ENCODE results near the gene KLK6. TPM values are rescaled to one million over a fixed set of nuclear protein-coding genes. Genes with fewer than 3 reads are reported as not detected.

Gene KLK6
- total and polyA plus RNA-seq, 2 of the 13 experiments (the other 11 are each of a cell fraction or from before 2014, with no cell fraction given) = 0.15 to 1.8 TPM

DNA sequence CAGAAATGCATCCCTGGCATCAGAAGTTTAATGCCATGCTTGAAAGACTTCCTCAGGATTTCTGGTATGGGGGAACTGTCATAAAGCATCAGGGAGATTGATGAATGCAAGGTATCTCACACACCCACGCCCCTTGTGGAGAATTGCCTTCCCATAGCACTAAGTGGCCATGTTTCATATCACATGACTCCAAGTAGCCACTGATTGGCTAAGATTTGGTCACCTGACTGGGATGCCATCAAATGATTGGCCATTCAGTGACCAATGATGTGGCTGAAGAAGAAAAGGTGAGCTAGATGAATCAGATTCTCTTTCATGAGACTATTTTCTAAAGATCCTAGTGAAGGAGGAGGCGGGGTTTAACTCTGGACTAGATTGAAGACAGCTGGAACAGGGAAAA is 24.7 kb upstream of the KLK6 start (continued):
- no peak for TF ChIP-seq CBX5 (CRISPR knock-in tag; IDR thresholded peaks at IDR 0.05; ENCODE audit: borderline replicate concordance)
- TF ChIP-seq ZXDC (CRISPR knock-in tag; IDR thresholded peaks at IDR 0.05) = no peak
- no peak for TF ChIP-seq NCOA1 (CRISPR knock-in tag; IDR thresholded peaks at IDR 0.05)
- TF ChIP-seq SOX6 (IDR thresholded peaks at IDR 0.05) = no peak
- no peak for TF ChIP-seq SOX6 (CRISPR knock-in tag; IDR thresholded peaks at IDR 0.05)
- TF ChIP-seq ZNF83 (CRISPR knock-in tag; IDR thresholded peaks at IDR 0.05; ENCODE audit: borderline replicate concordance) = no peak
- no peak for TF ChIP-seq MAZ (IDR thresholded peaks at IDR 0.05; ENCODE audit: borderline replicate concordance, low read depth, low read length)
- no peak for TF ChIP-seq MAZ (CRISPR knock-in tag; IDR thresholded peaks at IDR 0.05; ENCODE audit: low read depth)

DNA sequence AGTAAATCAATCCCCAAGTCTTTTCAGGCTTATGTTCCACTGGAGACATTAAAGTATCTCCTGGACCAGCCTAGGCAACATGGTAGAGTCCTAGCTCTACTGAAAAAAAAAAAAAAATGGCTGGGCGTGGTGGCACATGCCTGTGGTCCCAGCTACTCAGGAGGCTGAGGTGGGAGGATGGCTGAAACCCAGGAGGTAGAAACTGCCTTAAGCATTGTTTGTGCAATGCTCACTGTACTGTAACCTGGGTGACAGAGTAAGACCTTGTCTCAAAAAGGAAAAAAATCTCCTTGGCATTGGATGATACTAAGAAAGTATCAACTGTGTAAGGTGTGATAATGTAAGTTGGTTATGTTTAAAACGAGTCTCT is 23.3 kb upstream of the KLK6 start:
- ATAC-seq = no peak
- no peak overlapping the region for H3K4me3 ChIP-seq (replicated peaks in 1 of 3; ENCODE audit: insufficient read depth in 1 of 3, low read depth in 2 of 3, low read length in 3 of 3)
- no peak for DNase-seq (ENCODE audit: low spot score)
- no peaks in the 10 kb centered on the region for H3K4me1 ChIP-seq (ENCODE audit: insufficient read depth, low read length)
- H3K4me2 ChIP-seq (ENCODE audit: low read depth, low read length) = no peak overlapping the region
- in situ Hi-C loops (cut with HindIII; ENCODE audit: extremely low pct_ligation_motif_present, low pct_unique_long_range_greater_than_20kb) (no loop called here), intact Hi-C loops (cut with micrococcal nuclease; ENCODE audit: unreplicated experiment) (no loop called here)
- no peaks in the 10 kb centered on the region for H3K9me3 ChIP-seq (ENCODE audit: low read length)
- no peaks in the 10 kb centered on the region for H3K36me3 ChIP-seq (replicated peaks in 1 of 2; ENCODE audit: control insufficient read depth in 1 of 2, insufficient read depth in 2 of 2, low read length in 2 of 2)
- no peak overlapping the region for H3K9ac ChIP-seq (ENCODE audit: insufficient read depth, low read depth, low read length)
- H3K79me2 ChIP-seq (ENCODE audit: insufficient read depth, low read length) = no peaks in the 10 kb centered on the region
- no peak overlapping the region for H3K27ac ChIP-seq (ENCODE audit: extremely low read length, insufficient read depth, low read length)
- H4K20me1 ChIP-seq (ENCODE audit: insufficient read depth, low read length) = no peaks in the 10 kb centered on the region
- FAIRE-seq = no peak
- ChIA-PET POLR2A (no interaction called here), CTCF (ENCODE audit: low intra/inter-chr PET ratio, low total read pairs) (no interaction called here)
- no TSS peak for BruUV-seq (replicated peaks)
- WGBS (ENCODE audit: low lambda C conversion rate) = 17% methylated on average over 2 of the region's 2 CpGs
- no peak overlapping the region for H2AFZ ChIP-seq (ENCODE audit: low read length)
- H3K27me3 ChIP-seq (ENCODE audit: control insufficient read depth in 1 of 2, insufficient read depth in 2 of 2, low read length in 2 of 2) = peaks cover 0 to 8% of the 10 kb centered on the region in 2 experiments; a peak in 1 of 5 replicates
- TF ChIP-seq EP300 (IDR thresholded peaks at IDR 0.05; ENCODE audit: low read depth in 2 of 2, low read length in 2 of 2) (no peak), EP300 (CRISPR knock-in tag; IDR thresholded peaks at IDR 0.05; ENCODE audit: borderline replicate concordance) (no peak), MEIS1 (CRISPR knock-in tag; IDR thresholded peaks at IDR 0.05; ENCODE audit: borderline replicate concordance) (no peak), MEIS2 (CRISPR knock-in tag; IDR thresholded peaks at IDR 0.05) (no peak), ZNF747 (CRISPR knock-in tag; IDR thresholded peaks at IDR 0.05; ENCODE audit: borderline replicate concordance) (no peak), ZFP62 (CRISPR knock-in tag; IDR thresholded peaks at IDR 0.05) (no peak), CENPT (CRISPR knock-in tag; IDR thresholded peaks at IDR 0.05; ENCODE audit: low read depth) (no peak), FOXO4 (CRISPR knock-in tag; conservative IDR thresholded peaks at IDR 0.05) (no peak)
- TF ChIP-seq, protein P1, sequence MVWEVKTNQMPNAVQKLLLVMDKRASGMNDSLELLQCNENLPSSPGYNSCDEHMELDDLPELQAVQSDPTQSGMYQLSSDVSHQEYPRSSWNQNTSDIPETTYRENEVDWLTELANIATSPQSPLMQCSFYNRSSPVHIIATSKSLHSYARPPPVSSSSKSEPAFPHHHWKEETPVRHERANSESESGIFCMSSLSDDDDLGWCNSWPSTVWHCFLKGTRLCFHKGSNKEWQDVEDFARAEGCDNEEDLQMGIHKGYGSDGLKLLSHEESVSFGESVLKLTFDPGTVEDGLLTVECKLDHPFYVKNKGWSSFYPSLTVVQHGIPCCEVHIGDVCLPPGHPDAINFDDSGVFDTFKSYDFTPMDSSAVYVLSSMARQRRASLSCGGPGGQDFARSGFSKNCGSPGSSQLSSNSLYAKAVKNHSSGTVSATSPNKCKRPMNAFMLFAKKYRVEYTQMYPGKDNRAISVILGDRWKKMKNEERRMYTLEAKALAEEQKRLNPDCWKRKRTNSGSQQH (CRISPR knock-in tag; IDR thresholded peaks at IDR 0.05; ENCODE audit: low read depth) = no peak

All from HepG2 (cell line).